HL-60 (cell line): Measurements from ENCODE around the gene PRCD.

Experiments used
- GABPA ChIP-seq: IDR thresholded peaks from 2 replicates; pipeline ENCODE4 v1.6.1; 2012; ENCODE audit warnings: low read depth
- POLR2AphosphoS5 ChIP-seq: IDR thresholded peaks from 2 replicates; pipeline ENCODE4 v1.6.1; 2012; ENCODE audit warnings: low read depth
- TF ChIP-seq, protein P1 (sequence below): IDR thresholded peaks from one replicate; pipeline ENCODE4 v1.5.1; 2011; ENCODE audit warnings: low read length, control low read depth, inconsistent platforms; ENCODE audit not compliant: insufficient read depth
- TF ChIP-seq, protein P2 (sequence below): IDR thresholded peaks from 2 replicates; pipeline ENCODE4 v1.6.1; 2012; ENCODE audit warnings: low read depth; ENCODE audit not compliant: insufficient replicate concordance

DNA sequence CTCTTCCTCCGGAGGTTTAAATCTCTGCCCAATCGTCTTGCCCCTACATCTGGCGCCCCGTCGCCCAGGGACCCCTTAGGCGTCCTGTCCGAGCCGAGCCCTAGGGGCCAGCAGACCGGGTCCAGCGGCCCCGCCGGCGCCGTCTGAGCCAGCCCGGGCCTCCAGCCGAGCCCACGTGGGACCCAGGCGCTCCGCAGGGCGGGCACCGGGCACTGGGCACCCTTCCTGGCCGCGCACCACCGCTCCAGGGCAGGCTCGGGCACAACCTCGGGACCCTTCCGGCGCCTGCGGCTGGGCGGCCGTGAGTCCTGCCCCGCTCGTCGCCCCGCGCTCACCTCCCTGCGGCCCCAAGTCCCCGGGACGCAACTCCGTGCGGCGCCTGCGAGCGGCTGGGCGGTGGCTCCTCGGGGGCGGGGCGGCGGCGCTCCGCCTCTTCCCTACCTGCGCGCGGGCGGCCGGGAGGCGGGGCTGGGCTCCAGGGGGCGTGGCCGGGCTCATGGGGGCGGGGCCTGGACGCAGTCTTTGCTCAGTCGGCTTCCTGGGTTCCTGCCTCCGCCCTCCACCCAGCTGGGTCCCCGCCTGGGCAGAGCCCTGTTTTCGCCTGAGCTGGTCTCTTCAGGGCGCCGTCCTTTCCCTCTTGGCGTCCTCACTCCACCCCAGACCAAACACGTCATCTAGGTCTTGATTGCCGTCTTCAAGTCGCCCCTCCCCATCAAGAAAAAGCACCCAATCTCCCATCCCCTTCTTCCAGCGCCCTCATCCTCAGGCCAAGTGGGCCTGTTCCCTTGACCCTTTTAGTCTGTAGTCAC is 38.6 kb upstream of the PRCD start, which contains the start of gene RHBDF2:
- no peak for TF ChIP-seq GABPA
- TF ChIP-seq, protein P1, sequence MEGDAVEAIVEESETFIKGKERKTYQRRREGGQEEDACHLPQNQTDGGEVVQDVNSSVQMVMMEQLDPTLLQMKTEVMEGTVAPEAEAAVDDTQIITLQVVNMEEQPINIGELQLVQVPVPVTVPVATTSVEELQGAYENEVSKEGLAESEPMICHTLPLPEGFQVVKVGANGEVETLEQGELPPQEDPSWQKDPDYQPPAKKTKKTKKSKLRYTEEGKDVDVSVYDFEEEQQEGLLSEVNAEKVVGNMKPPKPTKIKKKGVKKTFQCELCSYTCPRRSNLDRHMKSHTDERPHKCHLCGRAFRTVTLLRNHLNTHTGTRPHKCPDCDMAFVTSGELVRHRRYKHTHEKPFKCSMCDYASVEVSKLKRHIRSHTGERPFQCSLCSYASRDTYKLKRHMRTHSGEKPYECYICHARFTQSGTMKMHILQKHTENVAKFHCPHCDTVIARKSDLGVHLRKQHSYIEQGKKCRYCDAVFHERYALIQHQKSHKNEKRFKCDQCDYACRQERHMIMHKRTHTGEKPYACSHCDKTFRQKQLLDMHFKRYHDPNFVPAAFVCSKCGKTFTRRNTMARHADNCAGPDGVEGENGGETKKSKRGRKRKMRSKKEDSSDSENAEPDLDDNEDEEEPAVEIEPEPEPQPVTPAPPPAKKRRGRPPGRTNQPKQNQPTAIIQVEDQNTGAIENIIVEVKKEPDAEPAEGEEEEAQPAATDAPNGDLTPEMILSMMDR, result no peak
- no peak for TF ChIP-seq POLR2AphosphoS5
- TF ChIP-seq, protein P2, sequence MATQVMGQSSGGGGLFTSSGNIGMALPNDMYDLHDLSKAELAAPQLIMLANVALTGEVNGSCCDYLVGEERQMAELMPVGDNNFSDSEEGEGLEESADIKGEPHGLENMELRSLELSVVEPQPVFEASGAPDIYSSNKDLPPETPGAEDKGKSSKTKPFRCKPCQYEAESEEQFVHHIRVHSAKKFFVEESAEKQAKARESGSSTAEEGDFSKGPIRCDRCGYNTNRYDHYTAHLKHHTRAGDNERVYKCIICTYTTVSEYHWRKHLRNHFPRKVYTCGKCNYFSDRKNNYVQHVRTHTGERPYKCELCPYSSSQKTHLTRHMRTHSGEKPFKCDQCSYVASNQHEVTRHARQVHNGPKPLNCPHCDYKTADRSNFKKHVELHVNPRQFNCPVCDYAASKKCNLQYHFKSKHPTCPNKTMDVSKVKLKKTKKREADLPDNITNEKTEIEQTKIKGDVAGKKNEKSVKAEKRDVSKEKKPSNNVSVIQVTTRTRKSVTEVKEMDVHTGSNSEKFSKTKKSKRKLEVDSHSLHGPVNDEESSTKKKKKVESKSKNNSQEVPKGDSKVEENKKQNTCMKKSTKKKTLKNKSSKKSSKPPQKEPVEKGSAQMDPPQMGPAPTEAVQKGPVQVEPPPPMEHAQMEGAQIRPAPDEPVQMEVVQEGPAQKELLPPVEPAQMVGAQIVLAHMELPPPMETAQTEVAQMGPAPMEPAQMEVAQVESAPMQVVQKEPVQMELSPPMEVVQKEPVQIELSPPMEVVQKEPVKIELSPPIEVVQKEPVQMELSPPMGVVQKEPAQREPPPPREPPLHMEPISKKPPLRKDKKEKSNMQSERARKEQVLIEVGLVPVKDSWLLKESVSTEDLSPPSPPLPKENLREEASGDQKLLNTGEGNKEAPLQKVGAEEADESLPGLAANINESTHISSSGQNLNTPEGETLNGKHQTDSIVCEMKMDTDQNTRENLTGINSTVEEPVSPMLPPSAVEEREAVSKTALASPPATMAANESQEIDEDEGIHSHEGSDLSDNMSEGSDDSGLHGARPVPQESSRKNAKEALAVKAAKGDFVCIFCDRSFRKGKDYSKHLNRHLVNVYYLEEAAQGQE, result no peak
